Spleen (tissue), 11 donors: ENCODE data around the gene NR3C1. TPM values are rescaled to one million over a fixed set of nuclear protein-coding genes. Genes with fewer than 3 reads are reported as not detected.

ENCODE experiments used
- DNase-seq: peaks from one replicate; pipeline ENCODE4 v3.0.0-alpha.2; 2020
- H3K27ac ChIP-seq, 8 donors: fragments of 200-600 bp; sonication (generic) in 7 of 8; 1 replicate in 4 of 8; 2 replicates in 4 of 8; pipeline versions ENCODE4 v1.5.0 to v1.8.0; 2016 to 2021; ENCODE audit warnings: inconsistent platforms in 4 of 8, mild to moderate bottlenecking in 4 of 8, moderate library complexity in 1 of 8
- H3K27me3 ChIP-seq, 7 donors: fragments of 200-600 bp; sonication (generic) in 6 of 7; replicated peaks in 1 of 7; 1 replicate in 4 of 7; 2 replicates in 3 of 7; pipeline versions ENCODE4 v1.5.0 to v1.8.0; 2016 to 2021; ENCODE audit warnings: inconsistent platforms in 3 of 7, mild to moderate bottlenecking in 1 of 7
- H3K36me3 ChIP-seq, 6 donors: fragments of 200-600 bp; sonication (generic) in 5 of 6; 1 replicate in 4 of 6; 2 replicates in 2 of 6; pipeline versions ENCODE4 v1.5.0 to v1.8.0; 2016 to 2021; ENCODE audit warnings: inconsistent platforms in 2 of 6
- H3K4me1 ChIP-seq, 6 donors: fragments of 200-600 bp; sonication (generic) in 5 of 6; 1 replicate in 3 of 6; 2 replicates in 3 of 6; pipeline versions ENCODE4 v1.5.0 to v1.8.0; 2016 to 2021; ENCODE audit warnings: inconsistent platforms in 3 of 6
- H3K4me3 ChIP-seq, 8 donors: fragments of 200-600 bp; sonication (generic) in 7 of 8; 1 replicate in 4 of 8; 2 replicates in 4 of 8; pipeline versions ENCODE4 v1.5.0 to v1.8.0; 2016 to 2021; ENCODE audit warnings: inconsistent platforms in 4 of 8, mild to moderate bottlenecking in 4 of 8, moderate library complexity in 2 of 8
- H3K9me3 ChIP-seq, 8 donors: fragments of 200-600 bp; sonication (generic) in 7 of 8; 1 replicate in 4 of 8; 2 replicates in 4 of 8; pipeline versions ENCODE4 v1.5.0 to v1.8.0; 2016 to 2021; ENCODE audit warnings: inconsistent platforms in 4 of 8
- CTCF ChIP-seq, 11 experiments: fragments of 200-600 bp in 7 of 11; fragments of 450-650 bp in 4 of 11; sonication (generic) in 4 of 11; IDR thresholded peaks in 8 of 11; conservative IDR thresholded peaks in 3 of 11; 1 replicate in 7 of 11; 2 replicates in 4 of 11; pipeline versions ENCODE4 v1.4.0 to v1.8.0; 2016 to 2021; ENCODE audit warnings: antibody characterized with exemption in 11 of 11, inconsistent platforms in 4 of 11, mild to moderate bottlenecking in 1 of 11
- POLR2A ChIP-seq, 3 donors: fragments of 450-650 bp; IDR thresholded peaks; one replicate each; pipeline ENCODE4 v1.5.1; 2017; ENCODE audit warnings: antibody characterized with exemption in 3 of 3, mild to moderate bottlenecking in 1 of 3
- POLR2AphosphoS5 ChIP-seq, 3 donors: sonication (generic); formaldehyde crosslinking; IDR thresholded peaks; one replicate each; pipeline ENCODE4 v1.5.1; 2017; ENCODE audit warnings: antibody characterized with exemption in 3 of 3
- WGBS, 5 donors: extraction: QIAGEN DNeasy Blood & Tissue Kit in 3 of 5; methylation state at CpG; one replicate each; pipeline versions ENCODE4 v1.1.5 to v1.1.7; 2013 to 2018; 5-methylcytosine and 5-hydroxymethylcytosine counted together
- intact Hi-C: fragments of 100-400 bp; cut with DNase I; formaldehyde crosslinking; loops from one replicate; pipeline ENCODE4 v1.15.0; 2023; ENCODE audit warnings: low total_unique reads
- polyA plus RNA-seq, 3 donors: library from polyadenylated mRNA; stranded (reverse); fragments of 200-250 nt; gene quantifications; one replicate each; pipeline ENCODE4 v1.2.1, GENCODE V29; 2013
- total RNA-seq, 7 donors: library from RNA; depleted of rRNA in 3 of 7; stranded (reverse); fragments of >200 nt in 3 of 7; fragmentation: NEBNext Ultra II Directional in 4 of 7; extraction: Animal tissue kit (Norgen Biotek cat#: 25700) in 4 of 7; gene quantifications; one replicate each; pipeline versions ENCODE4 v1.1.0 to v1.2.1, GENCODE V29; 2016 to 2021
- donor health status: healthy with polysubstance abuse.
- donor health status: DM: no; HTN: no; CAD: no; lungs with moderate emphysema.
- donor health status: DM: no; HTN: no; CAD: no.
- donor health status: Bipolar disorder and iron deficiency.
- donor health status: healthy.
- donor health status: DM: no; HTN: no; CAD: no.
- donor health status: DM: yes; HTN: yes; CAD: no.

NR3C1 gene
- total and polyA plus RNA-seq, 10 donors, result 18.2 to 97.8 (median 71.2) TPM

- Histone ChIP-seq H3K4me3 (no peak overlapping the region), H3K27me3 (no peaks in the 10 kb centered on the region), H3K4me1 (peaks cover 6 to 34% (median 25%) of the 10 kb centered on the region in 6 donors), H3K9me3 (no peaks in the 10 kb centered on the region), H3K36me3 (no peaks in the 10 kb centered on the region), H3K27ac (no peak overlapping the region)
- no peak for DNase-seq
- intact Hi-C loops, result no loop called here
- 78 to 88% (median 81%) methylated on average over 4 of the region's 4 CpGs for WGBS, 5 donors
- TF ChIP-seq CTCF (IDR thresholded peaks at IDR 0.05 in 8 of 11, conservative IDR thresholded peaks at IDR 0.05 in 3 of 11) (no peak), POLR2A (IDR thresholded peaks at IDR 0.05) (no peak), POLR2AphosphoS5 (IDR thresholded peaks at IDR 0.05) (no peak)
Observed at GRCh38 chr5:143417503-143418139, 14.1 kb upstream of the NR3C1 start.

- no peak for DNase-seq
- Histone ChIP-seq H3K27ac (no peak overlapping the region), H3K27me3 (no peaks in the 10 kb centered on the region), H3K4me3 (no peak overlapping the region), H3K9me3 (no peaks in the 10 kb centered on the region), H3K4me1 (peaks cover 6 to 34% (median 25%) of the 10 kb centered on the region in 6 donors), H3K36me3 (no peaks in the 10 kb centered on the region)
- intact Hi-C loops, result no loop called here
- TF ChIP-seq CTCF (IDR thresholded peaks at IDR 0.05 in 8 of 11, conservative IDR thresholded peaks at IDR 0.05 in 3 of 11) (no peak), POLR2AphosphoS5 (IDR thresholded peaks at IDR 0.05) (no peak), POLR2A (IDR thresholded peaks at IDR 0.05) (no peak)
Observed at GRCh38 chr5:143416411-143416810, 12.9 kb upstream of the NR3C1 start.

- peak overlapping the region in 6 of 8 donors; percentile 4 to 54 (median 34) for H3K27ac ChIP-seq
- H3K4me3 ChIP-seq, result no peak overlapping the region
- 39 to 73% (median 61%) methylated on average over 4 of the region's 4 CpGs for WGBS, 5 donors
- TF ChIP-seq CTCF (IDR thresholded peaks at IDR 0.05 in 8 of 11, conservative IDR thresholded peaks at IDR 0.05 in 3 of 11), result no peak
- TF ChIP-seq POLR2A (IDR thresholded peaks at IDR 0.05), result no peak
- no peak for TF ChIP-seq POLR2AphosphoS5 (IDR thresholded peaks at IDR 0.05)
- H3K27me3 ChIP-seq, result no peaks in the 10 kb centered on the region
- H3K36me3 ChIP-seq, result no peaks in the 10 kb centered on the region
- no peak for DNase-seq
- H3K4me1 ChIP-seq, result peaks cover 6 to 33% (median 25%) of the 10 kb centered on the region in 6 donors
- intact Hi-C loops, result no loop called here
- no peaks in the 10 kb centered on the region for H3K9me3 ChIP-seq
Observed at GRCh38 chr5:143413958-143414669, 10.6 kb upstream of the NR3C1 start.

GRCh38 chr5:143412661-143413342 is 9.3 kb upstream of the NR3C1 start:
- DNase-seq, result no peak
- TF ChIP-seq CTCF (IDR thresholded peaks at IDR 0.05 in 8 of 11, conservative IDR thresholded peaks at IDR 0.05 in 3 of 11), result no peak
- TF ChIP-seq POLR2AphosphoS5 (IDR thresholded peaks at IDR 0.05), result no peak
- no peak for TF ChIP-seq POLR2A (IDR thresholded peaks at IDR 0.05)
- H3K9me3 ChIP-seq, result no peaks in the 10 kb centered on the region
- WGBS, 5 donors, result 81 to 86% (median 85%) methylated on average over 2 of the region's 2 CpGs
- H3K4me3 ChIP-seq, result no peak overlapping the region
- intact Hi-C loops, result no loop called here
- H3K27ac ChIP-seq, result no peak overlapping the region
- no peaks in the 10 kb centered on the region for H3K36me3 ChIP-seq
- peaks cover 6 to 20% (median 16%) of the 10 kb centered on the region in 6 donors for H3K4me1 ChIP-seq
- H3K27me3 ChIP-seq, result no peaks in the 10 kb centered on the region
